ENCODE results near the gene ZNF772.

Gene ZNF772

DNA sequence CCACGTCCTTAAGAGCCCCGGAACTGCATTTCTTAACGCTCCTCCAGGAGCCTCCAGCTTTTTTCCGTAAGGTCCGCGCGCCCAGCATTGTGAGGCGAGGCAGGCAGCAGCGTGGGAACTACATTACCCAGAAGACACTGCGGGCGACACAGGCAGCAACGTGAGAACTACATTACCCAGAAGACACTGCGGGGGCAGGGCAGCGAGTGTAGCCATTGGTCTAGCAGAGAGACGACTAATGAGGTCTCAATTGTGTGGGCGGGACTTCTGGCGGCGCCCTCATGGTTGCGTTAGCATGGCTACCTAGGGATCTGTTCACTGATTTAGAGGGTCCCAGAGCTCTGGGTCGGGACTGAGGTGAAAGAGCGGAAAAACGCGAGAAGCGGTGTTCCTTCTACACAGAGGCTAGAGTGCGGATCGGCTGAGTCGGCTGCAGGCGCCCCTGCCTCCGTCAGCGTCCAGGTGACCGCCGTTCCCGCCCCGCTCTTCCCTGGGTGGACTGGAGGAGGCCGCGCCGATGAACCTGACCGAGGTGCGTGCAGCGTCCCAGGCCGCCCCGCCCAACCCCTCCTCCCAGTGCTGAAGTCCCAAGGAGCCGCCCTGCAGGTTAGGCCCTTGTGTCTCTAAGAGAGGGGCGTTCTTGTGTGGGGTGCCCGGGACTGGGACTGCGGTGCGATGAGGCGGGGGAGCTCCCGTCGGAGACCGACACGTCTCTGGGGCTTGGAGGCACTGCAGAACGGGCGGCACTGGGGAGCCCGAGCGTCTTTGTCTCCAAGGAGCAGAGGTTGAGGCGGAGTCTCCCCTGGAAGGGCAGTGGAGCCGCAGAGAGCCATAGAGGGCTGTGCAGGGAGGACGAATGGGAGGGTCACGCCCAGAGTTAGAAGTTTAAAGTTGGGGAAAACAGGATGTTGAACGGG, 42.0 kb downstream of the ZNF772 start, which contains the start of gene ZNF749:
Gene ZNF749, plus strand, starts transcription at position 264 of the 917 bp plus-strand sequence. Its CDS starts 254 bp downstream, at position 518.
- DNase-seq: peak; percentile 97 to 99

DNA sequence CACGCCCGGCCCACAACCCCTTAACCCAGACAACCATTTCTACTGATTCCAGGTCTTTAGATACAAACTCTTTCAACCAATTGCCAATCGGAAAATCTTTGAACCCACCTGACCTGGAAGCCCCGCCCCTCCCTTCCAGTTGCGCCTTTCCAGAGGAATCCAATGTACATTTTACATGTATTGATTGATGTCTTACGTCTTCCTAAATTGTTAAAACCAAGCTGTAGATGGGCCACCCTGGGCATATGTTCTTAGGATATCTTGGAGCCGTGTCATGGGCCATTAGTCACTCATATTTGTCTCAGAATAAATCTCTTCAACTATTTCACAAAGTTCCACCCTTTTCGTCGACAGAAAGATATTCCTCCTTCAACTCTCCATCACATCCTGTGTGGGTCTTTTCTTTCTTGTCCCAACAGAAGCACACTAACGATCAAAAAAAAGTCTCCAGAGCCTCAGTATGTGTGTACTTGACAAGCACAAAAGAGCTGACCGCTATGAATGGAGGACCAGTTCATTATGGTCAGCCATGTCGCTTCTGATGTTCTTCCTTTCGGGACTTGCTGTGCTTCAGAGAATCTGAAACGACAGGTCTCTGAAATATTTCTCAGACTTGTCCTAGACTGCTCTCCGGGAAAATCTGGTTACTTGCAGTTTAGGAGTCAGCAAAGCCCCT, 42.8 kb downstream of the ZNF772 start:
- peak in 1 of 2 experiments; percentile 28 for DNase-seq

DNA sequence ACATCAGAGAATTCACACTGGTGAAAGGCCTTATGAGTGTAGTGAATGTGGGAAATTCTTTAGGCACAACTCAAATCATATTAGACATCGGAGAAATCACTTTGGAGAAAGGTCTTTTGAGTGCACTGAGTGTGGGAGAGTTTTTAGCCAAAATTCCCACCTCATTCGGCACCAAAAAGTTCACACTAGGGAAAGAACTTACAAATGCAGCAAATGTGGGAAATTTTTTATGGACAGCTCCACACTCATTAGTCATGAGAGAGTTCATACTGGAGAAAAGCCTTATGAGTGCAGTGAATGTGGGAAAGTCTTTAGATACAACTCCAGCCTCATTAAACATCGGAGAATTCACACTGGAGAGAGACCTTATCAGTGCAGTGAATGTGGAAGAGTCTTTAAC, 56.3 kb downstream of the ZNF772 start:
- DNase-seq: no peak

DNA sequence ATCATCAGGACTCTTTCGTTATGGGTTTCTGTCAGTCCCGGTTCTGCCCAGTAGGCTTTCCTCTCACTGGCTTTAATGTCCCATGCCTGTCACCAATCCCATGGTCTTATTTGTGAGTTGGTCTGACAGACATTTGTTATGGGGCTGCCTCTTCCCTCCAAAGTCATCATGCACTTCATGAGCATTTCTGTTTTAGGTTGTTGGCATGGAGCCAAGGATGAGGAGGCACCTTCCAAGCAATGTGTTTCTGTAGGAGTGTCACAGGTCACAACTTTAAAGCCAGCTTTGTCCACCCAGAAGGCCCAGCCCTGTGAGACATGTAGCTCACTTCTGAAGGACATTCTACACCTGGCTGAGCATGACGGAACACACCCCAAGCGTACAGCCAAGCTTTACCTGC, 57.9 kb downstream of the ZNF772 start:
- no peak for DNase-seq
